GM12891 (cell line): ENCODE data around the gene ADD1.

Source experiments
- PAX5 ChIP-seq: IDR thresholded peaks from 2 replicates; pipeline ENCODE4 v1.6.1; 2011; ENCODE audit warnings: low read length, moderate library complexity, mild to moderate bottlenecking; ENCODE audit not compliant: insufficient read depth, severe bottlenecking
- POLR2A ChIP-seq: IDR thresholded peaks from 2 replicates; pipeline ENCODE4 v1.6.1; 2011; ENCODE audit warnings: low read depth, low read length, control low read depth
- POLR2AphosphoS5 ChIP-seq: IDR thresholded peaks from 2 replicates; pipeline ENCODE4 v1.6.1; 2011; ENCODE audit warnings: low read depth, low read length, control low read depth

DNA sequence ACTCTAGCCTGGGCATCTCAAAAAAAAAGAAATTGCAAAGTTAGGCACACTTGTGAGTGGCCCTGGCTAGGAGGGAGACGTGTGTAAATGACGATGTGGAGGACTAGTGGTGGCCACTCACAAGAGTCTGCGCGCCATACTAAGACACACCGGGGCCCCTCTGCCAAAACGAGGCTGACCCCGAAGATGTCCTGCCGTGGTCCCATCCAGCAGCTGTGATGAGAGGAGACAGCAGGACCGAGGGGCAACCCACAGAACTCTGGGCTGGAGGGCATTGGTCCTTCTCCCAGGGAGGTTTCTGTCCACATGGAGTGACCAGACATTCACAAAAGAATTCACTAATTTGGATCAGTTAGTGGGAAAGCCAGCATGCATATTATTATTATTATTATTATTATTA, 72.1 kb downstream of the ADD1 start:
- TF ChIP-seq POLR2AphosphoS5 (no peak), PAX5 (no peak), POLR2A (no peak)
